ENCODE results near the gene HOXB5. TPM values are rescaled to one million over a fixed set of nuclear protein-coding genes. Genes with fewer than 3 reads are reported as not detected.

HOXB5 gene
- total RNA-seq, 1 donor from 2014 or later = 0.59 TPM

GRCh38 chr17:48589060-48589830, 4.3 kb downstream of the HOXB5 start:
- Mint-ChIP-seq H3K27ac (ENCODE audit: unreplicated experiment) (no peak overlapping the region), H3K27me3 (ENCODE audit: unreplicated experiment) (peaks cover 51% of the 10 kb centered on the region), H3K4me3 (ENCODE audit: unreplicated experiment) (peak overlapping the region; percentile 71), H3K4me1 (ENCODE audit: unreplicated experiment) (peaks cover 61% of the 10 kb centered on the region), H3K36me3 (ENCODE audit: low read depth, unreplicated experiment) (no peaks in the 10 kb centered on the region), H3K9me3 (ENCODE audit: unreplicated experiment) (no peaks in the 10 kb centered on the region)
- TF ChIP-seq, protein P1, sequence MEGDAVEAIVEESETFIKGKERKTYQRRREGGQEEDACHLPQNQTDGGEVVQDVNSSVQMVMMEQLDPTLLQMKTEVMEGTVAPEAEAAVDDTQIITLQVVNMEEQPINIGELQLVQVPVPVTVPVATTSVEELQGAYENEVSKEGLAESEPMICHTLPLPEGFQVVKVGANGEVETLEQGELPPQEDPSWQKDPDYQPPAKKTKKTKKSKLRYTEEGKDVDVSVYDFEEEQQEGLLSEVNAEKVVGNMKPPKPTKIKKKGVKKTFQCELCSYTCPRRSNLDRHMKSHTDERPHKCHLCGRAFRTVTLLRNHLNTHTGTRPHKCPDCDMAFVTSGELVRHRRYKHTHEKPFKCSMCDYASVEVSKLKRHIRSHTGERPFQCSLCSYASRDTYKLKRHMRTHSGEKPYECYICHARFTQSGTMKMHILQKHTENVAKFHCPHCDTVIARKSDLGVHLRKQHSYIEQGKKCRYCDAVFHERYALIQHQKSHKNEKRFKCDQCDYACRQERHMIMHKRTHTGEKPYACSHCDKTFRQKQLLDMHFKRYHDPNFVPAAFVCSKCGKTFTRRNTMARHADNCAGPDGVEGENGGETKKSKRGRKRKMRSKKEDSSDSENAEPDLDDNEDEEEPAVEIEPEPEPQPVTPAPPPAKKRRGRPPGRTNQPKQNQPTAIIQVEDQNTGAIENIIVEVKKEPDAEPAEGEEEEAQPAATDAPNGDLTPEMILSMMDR (IDR thresholded peaks at IDR 0.05; ENCODE audit: unreplicated experiment) = no peak
- DNase-seq (ENCODE audit: low spot score) = no peak

DNA sequence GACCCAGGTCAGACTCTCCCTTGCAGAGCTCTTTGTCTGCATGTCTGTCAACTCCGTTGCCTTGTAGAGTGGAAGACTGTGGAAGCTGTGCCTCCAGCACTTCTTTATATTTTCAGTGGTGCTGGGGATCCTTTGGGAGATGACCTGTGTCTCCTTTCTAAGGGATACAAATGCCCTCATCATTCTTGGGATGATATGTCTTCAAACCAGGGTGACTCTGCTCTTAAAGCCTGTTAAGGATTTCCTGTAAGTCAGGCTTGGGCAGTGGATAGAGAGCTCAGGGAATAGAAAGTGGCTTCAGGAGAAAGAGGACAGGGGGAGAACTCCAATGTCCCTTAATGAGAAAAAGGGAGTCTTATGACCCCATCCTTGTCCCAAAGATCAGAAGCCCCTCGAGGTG, 5.1 kb downstream of the HOXB5 start:
- Mint-ChIP-seq H3K4me1 (ENCODE audit: unreplicated experiment) (peaks cover 58% of the 10 kb centered on the region), H3K27me3 (ENCODE audit: unreplicated experiment) (peaks cover 55% of the 10 kb centered on the region), H3K27ac (ENCODE audit: unreplicated experiment) (no peak overlapping the region), H3K9me3 (ENCODE audit: unreplicated experiment) (no peaks in the 10 kb centered on the region), H3K36me3 (ENCODE audit: low read depth, unreplicated experiment) (no peaks in the 10 kb centered on the region), H3K4me3 (ENCODE audit: unreplicated experiment) (no peak overlapping the region)
- TF ChIP-seq, protein P1 (IDR thresholded peaks at IDR 0.05; ENCODE audit: unreplicated experiment) = no peak
- DNase-seq (ENCODE audit: low spot score) = no peak

DNA sequence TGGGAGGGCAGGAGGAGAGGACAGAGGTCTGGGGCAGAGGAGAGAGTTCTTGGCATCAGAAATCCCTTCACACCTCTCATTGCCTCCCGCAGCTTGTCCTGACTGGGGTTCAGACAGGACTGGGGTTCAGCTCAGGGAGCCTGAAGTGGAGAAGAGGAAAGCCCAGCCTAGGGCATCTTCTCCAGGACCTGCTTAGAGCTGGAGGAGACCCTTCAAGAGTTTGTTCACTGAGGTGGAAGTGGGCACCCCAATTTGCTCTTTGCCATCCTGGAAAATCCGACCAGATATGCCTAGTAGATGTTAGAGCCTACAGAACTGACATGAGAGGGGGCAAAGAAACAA, 5.5 kb downstream of the HOXB5 start:
- Mint-ChIP-seq H3K36me3 (ENCODE audit: low read depth, unreplicated experiment) (no peaks in the 10 kb centered on the region), H3K4me3 (ENCODE audit: unreplicated experiment) (no peak overlapping the region), H3K27ac (ENCODE audit: unreplicated experiment) (no peak overlapping the region), H3K4me1 (ENCODE audit: unreplicated experiment) (peaks cover 60% of the 10 kb centered on the region), H3K27me3 (ENCODE audit: unreplicated experiment) (peaks cover 60% of the 10 kb centered on the region), H3K9me3 (ENCODE audit: unreplicated experiment) (no peaks in the 10 kb centered on the region)
- TF ChIP-seq, protein P1 (IDR thresholded peaks at IDR 0.05; ENCODE audit: unreplicated experiment) = no peak
- DNase-seq (ENCODE audit: low spot score) = no peak

DNA sequence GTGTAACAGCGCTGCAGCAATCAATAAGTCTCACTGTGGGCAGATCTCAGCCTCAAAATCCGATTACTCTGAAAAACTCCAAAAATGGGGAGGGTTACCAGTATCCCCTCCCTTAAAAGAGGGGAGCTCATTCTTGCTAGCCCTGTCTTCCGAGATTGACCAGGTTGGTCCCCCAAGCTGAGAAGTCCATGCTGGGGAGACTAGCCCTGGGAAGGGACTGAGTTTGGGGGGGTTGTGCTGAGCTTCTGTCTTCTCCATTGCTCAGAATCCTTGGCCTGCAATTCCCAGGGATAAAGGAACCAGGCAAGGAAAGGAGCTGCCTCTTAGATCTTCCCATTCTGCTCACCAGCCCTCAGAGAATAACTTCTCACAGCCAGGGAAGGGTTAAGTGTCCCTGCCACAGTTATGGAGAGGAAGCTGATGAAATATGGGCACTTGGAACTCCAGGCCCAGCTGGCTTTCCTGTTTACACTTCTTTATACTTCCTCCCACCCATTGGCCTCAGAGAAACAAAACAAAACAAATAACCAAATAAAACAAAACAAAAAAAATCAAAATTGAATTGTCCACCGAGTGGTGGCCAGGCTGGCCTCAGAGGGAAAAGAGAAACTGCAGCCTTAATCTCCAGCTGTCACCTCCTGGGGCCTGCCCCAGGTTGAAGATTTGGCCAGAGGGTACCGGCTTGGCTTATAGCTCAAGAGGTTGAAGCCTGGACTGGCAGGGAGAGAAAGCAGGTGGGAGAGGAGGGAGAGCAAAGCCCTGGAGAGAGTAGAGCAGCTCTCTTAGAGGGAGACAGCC, 6.1 kb downstream of the HOXB5 start:
- no peak for DNase-seq (ENCODE audit: low spot score)
- H3K9me3 Mint-ChIP-seq (ENCODE audit: unreplicated experiment) = no peaks in the 10 kb centered on the region
- TF ChIP-seq, protein P1 (IDR thresholded peaks at IDR 0.05; ENCODE audit: unreplicated experiment) = no peak
- H3K27ac Mint-ChIP-seq (ENCODE audit: unreplicated experiment) = no peak overlapping the region
- peaks cover 60% of the 10 kb centered on the region for H3K4me1 Mint-ChIP-seq (ENCODE audit: unreplicated experiment)
- H3K36me3 Mint-ChIP-seq (ENCODE audit: low read depth, unreplicated experiment) = no peaks in the 10 kb centered on the region
- peaks cover 56% of the 10 kb centered on the region for H3K27me3 Mint-ChIP-seq (ENCODE audit: unreplicated experiment)
- peak overlapping the region; percentile 58 for H3K4me3 Mint-ChIP-seq (ENCODE audit: unreplicated experiment)
